T-helper 9 cell (primary cell): ENCODE data around the gene CLCF1.

ENCODE experiments used
- DNase-seq: peaks from one replicate; pipeline ENCODE4 v3.0.0-alpha.2; 2020

CLCF1 gene

DNA sequence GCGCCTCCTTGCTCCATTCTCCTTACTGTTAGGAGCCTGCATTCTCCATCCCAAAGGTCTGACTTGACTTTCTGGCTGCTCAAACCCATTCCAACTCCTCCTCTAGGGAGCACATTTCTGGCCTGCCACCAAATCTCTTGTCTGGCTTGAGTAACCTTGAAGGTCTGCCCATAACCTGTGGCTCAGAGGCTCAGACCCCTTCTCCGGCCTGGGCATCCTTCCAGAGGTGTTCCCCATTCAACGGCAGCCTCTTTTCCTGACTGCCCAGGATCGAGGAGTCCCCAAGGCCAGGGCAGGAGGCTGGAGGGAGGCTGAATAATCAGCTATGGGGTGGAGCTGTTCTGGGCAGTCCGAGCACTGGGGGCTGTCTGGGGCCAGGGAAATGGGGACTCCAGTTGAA lies 20.6 kb upstream of the CLCF1 start:
- no peak for DNase-seq

GRCh38 chr11:67393437-67393836 lies 20.0 kb upstream of the CLCF1 start:
- DNase-seq = no peak

GRCh38 chr11:67392183-67392715 lies 18.9 kb upstream of the CLCF1 start:
- DNase-seq = no peak

- DNase-seq = peak; percentile 94
Measured at GRCh38 chr11:67391304-67392182, 18.1 kb upstream of the CLCF1 start, which contains the start of gene RAD9A. RAD9A (plus strand) TSS chr11:67391986; CDS start chr11:67392045, 59 bp downstream.

- no peak for DNase-seq
Measured at GRCh38 chr11:67390947-67391303, 17.5 kb upstream of the CLCF1 start.

GRCh38 chr11:67389477-67389876 lies 16.1 kb upstream of the CLCF1 start:
- DNase-seq = no peak

DNA sequence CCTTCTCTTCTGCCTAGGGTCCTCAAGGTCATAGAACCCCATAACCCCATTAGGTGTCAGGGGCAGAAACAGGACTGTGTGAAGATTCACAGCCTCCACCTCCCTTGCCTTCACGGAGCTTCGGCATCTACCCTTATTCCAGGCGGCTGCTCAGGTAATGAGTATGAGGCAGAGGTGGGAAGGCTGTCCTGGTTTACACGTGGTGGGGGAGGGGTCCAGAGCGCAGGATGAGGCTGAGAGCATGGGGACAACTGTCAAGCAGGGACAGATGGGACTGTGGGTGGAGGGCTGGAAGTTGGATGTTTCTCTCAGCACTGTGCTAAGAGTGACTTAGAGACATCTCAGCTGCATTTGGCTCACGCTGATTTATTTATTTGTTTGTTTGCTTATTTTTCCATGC lies 14.1 kb upstream of the CLCF1 start:
- DNase-seq = no peak

DNA sequence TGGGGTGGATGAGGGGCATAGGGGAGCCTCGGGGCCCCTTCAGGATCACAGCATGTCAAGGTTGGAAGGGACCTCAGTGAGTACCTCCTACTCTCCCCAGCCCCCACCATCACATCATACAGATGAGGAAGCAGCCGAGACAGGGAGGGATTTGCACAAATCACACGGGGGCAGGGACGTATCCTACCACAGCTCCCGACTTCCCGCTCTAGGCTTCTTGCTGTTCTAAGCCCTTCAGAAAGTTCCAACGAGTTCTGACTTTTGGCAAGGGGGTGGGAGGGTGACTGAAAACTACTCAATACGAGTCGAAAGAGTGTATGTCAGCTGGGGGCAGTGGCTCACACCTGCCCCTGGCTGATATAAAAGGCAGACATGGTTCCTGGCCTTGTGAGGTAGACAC lies 13.7 kb upstream of the CLCF1 start:
- no peak for DNase-seq

DNA sequence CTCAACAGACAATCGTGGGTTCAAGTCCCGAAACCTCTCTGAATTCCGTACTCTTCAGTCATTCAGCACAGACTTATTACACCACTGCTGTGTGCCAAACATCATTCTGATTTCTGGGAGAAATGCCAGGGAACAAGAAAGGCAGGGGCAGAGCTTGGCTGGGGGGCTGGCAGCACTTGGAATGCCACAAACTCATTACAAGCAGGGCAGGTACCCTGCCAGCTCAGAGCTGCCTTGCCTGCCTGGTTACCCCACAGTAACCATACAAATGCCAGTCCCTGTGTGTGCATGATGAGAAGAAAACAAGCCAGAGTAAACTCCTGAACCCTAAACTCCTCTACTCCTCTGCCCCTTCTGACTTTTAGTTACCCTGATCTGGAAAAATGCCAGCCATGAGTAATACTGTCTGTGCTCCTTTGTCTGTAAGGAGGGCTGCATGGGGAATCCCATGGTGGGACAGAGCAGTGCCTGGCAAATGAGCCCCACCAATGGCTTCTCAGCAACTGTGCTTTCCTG lies 11.5 kb upstream of the CLCF1 start:
- DNase-seq = no peak

DNA sequence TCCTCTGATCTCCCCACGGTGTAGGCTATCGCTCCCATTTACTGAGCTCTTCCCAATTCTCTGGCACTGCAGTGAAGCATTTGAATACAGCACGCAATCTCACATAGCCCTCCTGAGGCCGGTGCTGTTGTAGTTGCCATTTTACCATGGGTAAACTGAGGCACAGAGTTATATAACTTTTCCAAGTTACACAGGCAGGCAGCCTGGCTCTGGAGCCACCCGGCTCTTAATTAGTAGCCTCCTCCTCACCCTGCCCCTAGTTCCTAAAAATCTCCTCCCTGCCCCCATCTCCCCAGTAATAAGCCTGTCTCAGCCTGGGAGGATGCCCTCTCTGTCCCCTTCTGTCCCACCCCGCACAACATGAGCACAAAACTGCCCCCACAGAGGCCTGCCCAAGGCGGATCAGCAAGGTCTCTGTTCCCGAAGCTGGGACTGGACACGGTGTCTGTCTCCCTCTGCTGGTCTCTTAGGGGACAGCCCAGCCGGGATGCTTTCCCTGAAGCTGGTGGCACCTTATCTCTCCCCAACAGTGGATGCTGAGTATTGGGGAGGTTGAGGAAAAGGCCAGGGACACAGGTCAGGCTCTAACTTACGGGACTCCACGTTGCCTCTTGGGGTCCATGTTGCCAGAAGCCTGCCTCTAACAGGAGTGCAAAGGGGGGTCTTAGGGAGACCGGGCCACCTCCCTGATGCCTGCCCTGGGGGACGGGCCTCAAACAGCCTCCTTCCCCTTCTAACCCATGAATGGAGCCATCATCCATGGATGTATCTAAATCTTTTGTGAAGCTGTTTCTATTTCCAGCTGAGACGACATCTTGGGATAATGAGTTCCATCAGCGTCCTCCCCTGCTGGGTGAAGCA lies 9.1 kb upstream of the CLCF1 start:
- peak; percentile 77 for DNase-seq

- no peak for DNase-seq
Measured at GRCh38 chr11:67381244-67381972, 8.0 kb upstream of the CLCF1 start.

- DNase-seq = no peak
Measured at GRCh38 chr11:67379061-67380058, 6.0 kb upstream of the CLCF1 start.

- no peak for DNase-seq
Measured at GRCh38 chr11:67378544-67378943, 5.1 kb upstream of the CLCF1 start.

GRCh38 chr11:67376873-67377808 lies 3.7 kb upstream of the CLCF1 start:
- no peak for DNase-seq

DNA sequence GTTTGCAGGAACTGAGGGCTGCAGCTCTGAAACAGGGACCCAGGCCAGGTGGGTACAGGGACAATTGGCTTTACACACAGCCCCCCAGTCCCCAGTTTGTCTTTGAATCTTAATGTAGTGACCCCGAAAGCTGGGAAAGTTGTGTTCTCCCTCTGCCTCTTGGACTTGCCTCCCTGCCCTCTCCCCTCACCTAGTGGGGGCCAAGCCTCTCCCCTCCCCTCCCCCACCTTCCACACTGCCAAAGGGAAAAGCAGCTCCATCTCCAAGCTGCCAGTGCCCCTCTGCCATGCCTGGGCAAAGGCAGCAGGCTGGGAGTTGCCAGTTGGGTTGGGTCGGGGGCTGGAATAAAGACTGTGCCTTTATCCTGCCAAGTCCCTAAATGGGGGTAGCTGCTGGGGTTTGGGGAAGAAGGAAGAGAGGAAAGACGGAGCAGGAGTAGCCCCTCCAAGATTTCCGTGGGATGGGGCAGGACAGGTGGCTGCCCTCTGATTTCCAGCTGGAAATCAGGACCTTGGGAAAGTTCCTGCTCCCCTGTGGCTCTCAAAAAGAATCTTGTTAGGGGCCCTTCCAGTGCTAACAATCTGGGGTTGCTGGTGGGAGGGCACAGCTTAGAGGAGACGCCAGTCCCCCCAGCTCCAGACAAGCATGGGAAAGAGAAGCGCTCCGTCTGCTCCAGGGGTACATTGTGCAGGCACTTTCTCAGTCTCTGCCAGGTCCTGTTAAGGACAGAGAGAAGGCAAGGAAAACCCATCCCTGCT lies 2.8 kb upstream of the CLCF1 start:
- DNase-seq = no peak

GRCh38 chr11:67375320-67376055 lies 2.1 kb upstream of the CLCF1 start:
- no peak for DNase-seq

DNA sequence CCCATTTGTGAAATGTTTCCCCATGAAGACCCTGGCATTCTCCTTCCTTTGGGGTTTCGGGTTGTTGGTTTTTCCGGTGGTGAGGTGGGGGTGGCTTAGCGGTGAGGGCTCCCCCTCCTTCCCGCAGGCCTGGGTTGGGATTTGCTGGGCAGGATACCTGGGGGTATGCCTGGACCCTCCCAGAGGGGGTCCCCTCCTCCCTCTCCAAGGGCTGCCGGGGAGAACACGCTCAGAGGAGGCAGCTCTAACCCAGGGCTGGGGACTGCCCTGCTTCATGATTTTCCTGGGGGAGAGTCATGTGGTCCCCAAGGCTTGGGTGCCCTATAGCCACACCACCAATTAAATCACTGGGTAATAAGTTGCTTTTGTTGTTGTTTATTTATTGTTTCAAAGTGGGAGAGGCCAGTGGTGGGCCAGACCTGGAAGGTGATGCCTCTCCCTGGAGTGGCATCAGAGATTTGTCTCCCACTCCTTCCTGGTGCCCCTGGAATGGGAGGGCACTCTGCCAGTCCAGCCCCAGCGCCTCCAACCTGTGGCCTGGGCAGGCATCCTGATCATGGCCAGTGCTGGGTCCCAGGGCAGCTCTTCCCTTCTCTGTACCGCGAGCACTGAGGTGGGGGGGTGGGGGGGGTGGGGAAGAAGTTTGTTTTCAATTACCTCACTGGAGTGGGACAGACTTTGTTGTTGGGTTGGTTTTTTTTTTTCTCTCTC lies 1.3 kb upstream of the CLCF1 start:
- no peak for DNase-seq
